H9 (cell line): ENCODE data around the gene TMEM63A. TPM values are rescaled to one million over a fixed set of nuclear protein-coding genes. Genes with fewer than 3 reads are reported as not detected.

Experiments used
- DNase-seq: peaks from one replicate; pipeline ENCODE4 v3.0.0-alpha.2; 2017
- H2AFZ ChIP-seq: one replicate; pipeline ENCODE4 v1.6.1; 2013; ENCODE audit warnings: mild to moderate bottlenecking, low read length, control low read depth, moderate library complexity
- H2AK5ac ChIP-seq: 2 replicates; pipeline ENCODE4 v1.6.1; 2013; ENCODE audit warnings: low read length, control low read depth, mixed read lengths; ENCODE audit not compliant: insufficient read length
- H2BK120ac ChIP-seq: one replicate; pipeline ENCODE4 v1.6.1; 2013; ENCODE audit warnings: low read depth, mild to moderate bottlenecking, low read length, control low read depth, inconsistent platforms; ENCODE audit not compliant: poor library complexity, severe bottlenecking
- H2BK12ac ChIP-seq: 2 replicates; pipeline ENCODE4 v1.6.1; 2013; ENCODE audit warnings: low read length, control low read depth, mixed read lengths, low read depth; ENCODE audit not compliant: insufficient read length
- H2BK15ac ChIP-seq: 2 replicates; pipeline ENCODE4 v1.6.1; 2013; ENCODE audit warnings: low read depth, low read length, control low read depth
- H2BK20ac ChIP-seq: one replicate; pipeline ENCODE4 v1.6.1; 2013; ENCODE audit warnings: low read depth, mild to moderate bottlenecking, low read length, control low read depth, inconsistent platforms; ENCODE audit not compliant: poor library complexity, severe bottlenecking
- H2BK5ac ChIP-seq: 2 replicates; pipeline ENCODE4 v1.6.1; 2013; ENCODE audit warnings: low read length, control low read depth, mixed read lengths; ENCODE audit not compliant: insufficient read length
- H3K14ac ChIP-seq: 2 replicates; pipeline ENCODE4 v1.6.1; 2013; ENCODE audit warnings: low read length, control low read depth; ENCODE audit not compliant: insufficient read depth
- H3K18ac ChIP-seq: 2 replicates; pipeline ENCODE4 v1.6.1; 2013; ENCODE audit warnings: low read depth, mild to moderate bottlenecking, mixed read lengths, low read length, control low read depth; ENCODE audit not compliant: insufficient read length
- H3K23ac ChIP-seq: 2 replicates; pipeline ENCODE4 v1.6.1; 2013; ENCODE audit warnings: low read length, control low read depth, mixed read lengths, low read depth; ENCODE audit not compliant: insufficient read length
- H3K23me2 ChIP-seq: 2 replicates; pipeline ENCODE4 v1.6.1; 2013; ENCODE audit warnings: low read depth, mild to moderate bottlenecking, mixed read lengths, low read length, control low read depth; ENCODE audit not compliant: insufficient read length, poor library complexity, severe bottlenecking
- H3K27ac ChIP-seq: 2 replicates; pipeline ENCODE4 v1.5.1; 2013; ENCODE audit warnings: low read length, control low read depth, mixed read lengths, low read depth; ENCODE audit not compliant: insufficient read length
- H3K27me3 ChIP-seq: 2 replicates; pipeline ENCODE4 v1.6.1; 2013; ENCODE audit warnings: low read length, control low read depth, inconsistent platforms; ENCODE audit not compliant: insufficient read depth
- H3K4ac ChIP-seq: 2 replicates; pipeline ENCODE4 v1.6.1; 2013; ENCODE audit warnings: low read depth, mild to moderate bottlenecking, control low read depth, inconsistent platforms, low read length, moderate library complexity
- H3K4me1 ChIP-seq: 2 replicates; pipeline ENCODE4 v1.6.1; 2013; ENCODE audit warnings: low read length, control low read depth, inconsistent platforms; ENCODE audit not compliant: insufficient read depth
- H3K4me2 ChIP-seq: 2 replicates; pipeline ENCODE4 v1.6.1; 2013; ENCODE audit warnings: low read length, control low read depth, mixed read lengths; ENCODE audit not compliant: insufficient read length, insufficient read depth
- H3K56ac ChIP-seq: 2 replicates; pipeline ENCODE4 v1.6.1; 2013; ENCODE audit warnings: low read depth, mild to moderate bottlenecking, mixed read lengths, low read length, control low read depth; ENCODE audit not compliant: insufficient read length
- H3K79me1 ChIP-seq: 2 replicates; pipeline ENCODE4 v1.6.1; 2013; ENCODE audit warnings: low read depth, mild to moderate bottlenecking, moderate library complexity, low read length, control low read depth, inconsistent platforms; ENCODE audit not compliant: insufficient read depth, poor library complexity, severe bottlenecking
- H3K79me2 ChIP-seq: 2 replicates; pipeline ENCODE4 v1.6.1; 2013; ENCODE audit warnings: low read length, control low read depth, inconsistent platforms; ENCODE audit not compliant: insufficient read depth
- H3K9ac ChIP-seq: 2 replicates; pipeline ENCODE4 v1.6.1; 2013; ENCODE audit warnings: low read length, control low read depth, mixed read lengths; ENCODE audit not compliant: insufficient read length; ENCODE audit errors: extremely low read depth
- H3K9me3 ChIP-seq: one replicate; pipeline ENCODE4 v1.6.1; 2013; ENCODE audit warnings: low read depth, low read length, inconsistent platforms; ENCODE audit not compliant: control insufficient read depth
- H3T11ph ChIP-seq: one replicate; pipeline ENCODE4 v1.6.1; 2013; ENCODE audit warnings: mild to moderate bottlenecking, low read length, control low read depth, inconsistent platforms
- H4K20me1 ChIP-seq: one replicate; pipeline ENCODE4 v1.6.1; 2013; ENCODE audit not compliant: control insufficient read depth, insufficient read length, insufficient read depth
- H4K5ac ChIP-seq: 2 replicates; pipeline ENCODE4 v1.6.1; 2013; ENCODE audit warnings: low read depth, mild to moderate bottlenecking, mixed read lengths, low read length, control low read depth; ENCODE audit not compliant: insufficient read length
- H4K8ac ChIP-seq: replicated peaks from 2 replicates; pipeline ENCODE4 v1.6.1; 2013; ENCODE audit warnings: low read length, control low read depth, mixed read lengths, low read depth; ENCODE audit not compliant: insufficient read length
- H4K91ac ChIP-seq: 2 replicates; pipeline ENCODE4 v1.6.1; 2013; ENCODE audit warnings: low read depth, mild to moderate bottlenecking, moderate library complexity, mixed read lengths, low read length, control low read depth; ENCODE audit not compliant: insufficient read length
- H3K27ac Mint-ChIP-seq, 3 experiments: 2 replicates in 2 of 3; 3 replicates in 1 of 3; pipeline ENCODE4 v1.8.0; 2020 to 2021; ENCODE audit warnings: mixed read lengths in 3 of 3, mild to moderate bottlenecking in 1 of 3, moderate library complexity in 1 of 3
- H3K27me3 Mint-ChIP-seq: 2 replicates; pipeline ENCODE4 v1.8.0; 2021; ENCODE audit warnings: low read depth, mild to moderate bottlenecking, moderate library complexity, mixed read lengths
- H3K36me3 Mint-ChIP-seq, 3 experiments: 2 replicates in 2 of 3; 3 replicates in 1 of 3; pipeline ENCODE4 v1.8.0; 2020 to 2021; ENCODE audit warnings: low read depth in 3 of 3, mixed read lengths in 3 of 3; ENCODE audit not compliant: insufficient read depth in 1 of 3
- H3K4me1 Mint-ChIP-seq, 2 experiments: 2 replicates each; pipeline ENCODE4 v1.8.0; 2020; ENCODE audit warnings: mixed read lengths in 2 of 2
- H3K4me3 Mint-ChIP-seq, 2 experiments: 2 replicates in 1 of 2; 3 replicates in 1 of 2; pipeline ENCODE4 v1.8.0; 2020 to 2021; ENCODE audit warnings: mild to moderate bottlenecking in 2 of 2, mixed read lengths in 2 of 2, moderate library complexity in 1 of 2
- H3K9me3 Mint-ChIP-seq, 2 experiments: 2 replicates in 1 of 2; 3 replicates in 1 of 2; pipeline ENCODE4 v1.8.0; 2020; ENCODE audit warnings: mild to moderate bottlenecking in 2 of 2, mixed read lengths in 2 of 2, moderate library complexity in 1 of 2
- WGBS: extraction: QIAGEN DNeasy Blood & Tissue Kit; methylation state at CpG from one replicate; pipeline ENCODE4 v1.1.7; 2013; ENCODE audit warnings: missing lambda C conversion rate, low lambda C conversion rate, mixed read lengths; ENCODE audit not compliant: insufficient read length; ENCODE audit errors: extremely low coverage; 5-methylcytosine and 5-hydroxymethylcytosine counted together
- total RNA-seq: library from RNA; stranded (reverse); gene quantifications from 2 replicates; pipeline ENCODE4 v1.2.1, GENCODE V29; 2021
- TF ChIP-seq, protein P1 (sequence below): fragments of 200-600 bp; sonication (generic); conservative IDR thresholded peaks from 3 replicates; pipeline ENCODE4 v1.8.0; 2021; ENCODE audit warnings: antibody characterized with exemption, mild to moderate bottlenecking

The TMEM63A gene
- total RNA-seq, 1 experiment from 2014 or later, result 75.7 TPM

- no peak overlapping the region for H3T11ph ChIP-seq
- no peak overlapping the region for H4K8ac ChIP-seq
- no peak overlapping the region for H4K91ac ChIP-seq
- peaks cover 3% of the 10 kb centered on the region; the same call in 1 of the 2 replicates for H3K79me2 ChIP-seq
- peak overlapping the region in 2 of 3 experiments; percentile 51 to 68; a peak in 4 of 7 replicates for H3K27ac Mint-ChIP-seq
- H3K79me1 ChIP-seq, result no peaks in the 10 kb centered on the region
- H2BK20ac ChIP-seq, result no peak overlapping the region
- no peak overlapping the region for H2AFZ ChIP-seq
- H3K4me1 ChIP-seq, result peaks cover 5% of the 10 kb centered on the region; the same call in 1 of the 2 replicates
- no peak overlapping the region for H3K23ac ChIP-seq
- no peak overlapping the region for H2BK15ac ChIP-seq
- peaks cover 31 to 48% of the 10 kb centered on the region in 2 experiments for H3K4me1 Mint-ChIP-seq
- H3K4me2 ChIP-seq, result no peak overlapping the region
- no peaks in the 10 kb centered on the region for H3K9me3 Mint-ChIP-seq
- H3K14ac ChIP-seq, result no peak overlapping the region
- H3K18ac ChIP-seq, result no peak overlapping the region
- H2BK12ac ChIP-seq, result no peak overlapping the region
- no peak overlapping the region for H3K27ac ChIP-seq
- H3K4me3 Mint-ChIP-seq, result no peak overlapping the region
- no peak overlapping the region for H3K4ac ChIP-seq
- no peak overlapping the region for H2AK5ac ChIP-seq
- no peaks in the 10 kb centered on the region for H3K27me3 Mint-ChIP-seq
- H3K36me3 Mint-ChIP-seq, result peaks cover 37 to 78% (median 43%) of the 10 kb centered on the region in 3 experiments; a peak in 6 of 7 replicates
- no peaks in the 10 kb centered on the region for H3K27me3 ChIP-seq
- no peak overlapping the region for H4K5ac ChIP-seq
- WGBS, result no CpG with 5 or more reads among the region's 12 CpGs
- no peaks in the 10 kb centered on the region for H3K9me3 ChIP-seq
- H3K9ac ChIP-seq, result no peak overlapping the region
- H2BK5ac ChIP-seq, result no peak overlapping the region
- H4K20me1 ChIP-seq, result no peaks in the 10 kb centered on the region
- no peak for DNase-seq
- TF ChIP-seq, protein P1, sequence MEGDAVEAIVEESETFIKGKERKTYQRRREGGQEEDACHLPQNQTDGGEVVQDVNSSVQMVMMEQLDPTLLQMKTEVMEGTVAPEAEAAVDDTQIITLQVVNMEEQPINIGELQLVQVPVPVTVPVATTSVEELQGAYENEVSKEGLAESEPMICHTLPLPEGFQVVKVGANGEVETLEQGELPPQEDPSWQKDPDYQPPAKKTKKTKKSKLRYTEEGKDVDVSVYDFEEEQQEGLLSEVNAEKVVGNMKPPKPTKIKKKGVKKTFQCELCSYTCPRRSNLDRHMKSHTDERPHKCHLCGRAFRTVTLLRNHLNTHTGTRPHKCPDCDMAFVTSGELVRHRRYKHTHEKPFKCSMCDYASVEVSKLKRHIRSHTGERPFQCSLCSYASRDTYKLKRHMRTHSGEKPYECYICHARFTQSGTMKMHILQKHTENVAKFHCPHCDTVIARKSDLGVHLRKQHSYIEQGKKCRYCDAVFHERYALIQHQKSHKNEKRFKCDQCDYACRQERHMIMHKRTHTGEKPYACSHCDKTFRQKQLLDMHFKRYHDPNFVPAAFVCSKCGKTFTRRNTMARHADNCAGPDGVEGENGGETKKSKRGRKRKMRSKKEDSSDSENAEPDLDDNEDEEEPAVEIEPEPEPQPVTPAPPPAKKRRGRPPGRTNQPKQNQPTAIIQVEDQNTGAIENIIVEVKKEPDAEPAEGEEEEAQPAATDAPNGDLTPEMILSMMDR, result no peak
- H3K56ac ChIP-seq, result no peak overlapping the region
- H3K23me2 ChIP-seq, result no peaks in the 10 kb centered on the region
- H2BK120ac ChIP-seq, result no peak overlapping the region
Measured at GRCh38 chr1:225875044-225875815, 7.0 kb downstream of the TMEM63A start.
